GM18508 (cell line): Measurements from ENCODE around the gene STIM1.

ENCODE experiments used
- ATAC-seq: cut with Tn5 transposase; IDR thresholded peaks from one replicate; pipeline ENCODE4 v1.9.1; 2021; ENCODE audit warnings: moderate number of reproducible peaks; ENCODE audit not compliant: insufficient read depth, unreplicated experiment

The STIM1 gene

GRCh38 chr11:4084406-4085125 is 229.1 kb downstream of the STIM1 start:
- ATAC-seq, result no peak

- no peak for ATAC-seq
These were observed 230.1 kb downstream of the STIM1 start for GRCh38 chr11:4085575-4085974.

GRCh38 chr11:4086575-4087353 is 231.3 kb downstream of the STIM1 start:
- ATAC-seq, result no peak

GRCh38 chr11:4087551-4087950 is 232.1 kb downstream of the STIM1 start:
- ATAC-seq, result no peak

GRCh38 chr11:4090258-4090657 is 234.8 kb downstream of the STIM1 start:
- no peak for ATAC-seq

GRCh38 chr11:4092026-4092425 is 236.6 kb downstream of the STIM1 start:
- ATAC-seq, result no peak

- ATAC-seq, result no peak
These were observed 238.3 kb downstream of the STIM1 start for GRCh38 chr11:4093519-4094347.

GRCh38 chr11:4094348-4095291 is 239.2 kb downstream of the STIM1 start, which contains the start of gene RRM1:
Gene RRM1 (plus strand): TSS chr11:4094799. CDS start chr11:4095013, 214 bp downstream.
- peak; percentile 92 for ATAC-seq

GRCh38 chr11:4095509-4096230 is 240.2 kb downstream of the STIM1 start:
- no peak for ATAC-seq

- no peak for ATAC-seq
These were observed 242.7 kb downstream of the STIM1 start for GRCh38 chr11:4098026-4098621.

GRCh38 chr11:4102711-4103110 is 247.2 kb downstream of the STIM1 start:
- no peak for ATAC-seq

- ATAC-seq, result no peak
These were observed 247.8 kb downstream of the STIM1 start for GRCh38 chr11:4103269-4103668.

- no peak for ATAC-seq
These were observed 250.5 kb downstream of the STIM1 start for GRCh38 chr11:4105916-4106315.

GRCh38 chr11:4111834-4112233 is 256.4 kb downstream of the STIM1 start:
- no peak for ATAC-seq

GRCh38 chr11:4115128-4115527 is 259.7 kb downstream of the STIM1 start:
- ATAC-seq, result no peak

GRCh38 chr11:4118107-4118506 is 262.6 kb downstream of the STIM1 start:
- no peak for ATAC-seq

- ATAC-seq, result no peak
These were observed 267.8 kb downstream of the STIM1 start for GRCh38 chr11:4123218-4123617.

- no peak for ATAC-seq
These were observed 269.7 kb downstream of the STIM1 start for GRCh38 chr11:4125141-4125540.

- no peak for ATAC-seq
These were observed 271.9 kb downstream of the STIM1 start for GRCh38 chr11:4127357-4127756.
